H1 (cell line): ENCODE data around the gene GBF1. TPM values are rescaled to one million over a fixed set of nuclear protein-coding genes. Genes with fewer than 3 reads are reported as not detected.

Experiments
- CTCF ChIA-PET: fragments of 300-600 bp; sonication (Branson Sonifier 250); formaldehyde crosslinking; loops from one replicate; lab custom pipeline; 2021; ENCODE audit not compliant: partially characterized antibody; lab: Charles Lee
- POLR2A ChIA-PET: fragments of 300-600 bp; sonication (Branson Sonifier 250); formaldehyde crosslinking; loops from one replicate; lab custom pipeline; 2021; ENCODE audit warnings: inconsistent platforms; ENCODE audit not compliant: partially characterized antibody; lab: Charles Lee
- DNase-seq, 2 experiments: peaks; one replicate each; pipeline versions ENCODE4 v3.0.0 to v3.0.0-alpha.2; 2010 to 2022; ENCODE audit warnings: low spot score in 2 of 2, low read depth in 1 of 2, mixed read lengths in 1 of 2
- FAIRE-seq: peaks from 2 replicates; lab custom pipeline; 2011; peaks lifted over from hg19 to GRCh38; lab: Jason Lieb, UNC
- H2AFZ ChIP-seq: 2 replicates; pipeline ENCODE4 v1.8.1; 2012; ENCODE audit warnings: low read length, inconsistent platforms
- H2AK5ac ChIP-seq: 2 replicates; pipeline ENCODE4 v1.6.1; 2013; ENCODE audit warnings: low read depth, low read length
- H2BK120ac ChIP-seq: replicated peaks from 2 replicates; pipeline ENCODE3; 2013; ENCODE audit warnings: low read depth, low read length, inconsistent platforms
- H2BK12ac ChIP-seq: 2 replicates; pipeline ENCODE4 v1.6.1; 2013; ENCODE audit warnings: low read depth, low read length
- H2BK15ac ChIP-seq: 2 replicates; pipeline ENCODE4 v1.6.1; 2013; ENCODE audit warnings: low read length
- H2BK20ac ChIP-seq: 2 replicates; pipeline ENCODE4 v1.6.1; 2013; ENCODE audit warnings: low read length
- H2BK5ac ChIP-seq: 2 replicates; pipeline ENCODE4 v1.6.1; 2013; ENCODE audit warnings: low read depth, low read length
- H3K14ac ChIP-seq: 2 replicates; pipeline ENCODE4 v1.6.1; 2013; ENCODE audit warnings: inconsistent platforms; ENCODE audit not compliant: insufficient read length
- H3K18ac ChIP-seq: 2 replicates; pipeline ENCODE4 v1.6.1; 2013; ENCODE audit warnings: low read length; ENCODE audit errors: extremely low read depth
- H3K23ac ChIP-seq: 2 replicates; pipeline ENCODE4 v1.6.1; 2013; ENCODE audit warnings: inconsistent platforms; ENCODE audit not compliant: insufficient read length
- H3K23me2 ChIP-seq: 2 replicates; pipeline ENCODE4 v1.6.1; 2013; ENCODE audit warnings: low read depth, low read length
- H3K27ac ChIP-seq: 2 replicates; pipeline ENCODE4 v1.6.1; 2011; ENCODE audit warnings: low read depth, low read length, inconsistent platforms
- H3K27me3 ChIP-seq, 4 experiments: replicated peaks in 1 of 4; 1 replicate in 1 of 4; 2 replicates in 3 of 4; pipeline versions ENCODE4 v1.6.1 to v1.8.1; 2011 to 2013; ENCODE audit warnings: low read length in 3 of 4, mild to moderate bottlenecking in 3 of 4, inconsistent platforms in 2 of 4, mixed read lengths in 2 of 4, moderate library complexity in 1 of 4; ENCODE audit not compliant: control insufficient read depth in 3 of 4, insufficient read depth in 3 of 4; ENCODE audit errors: extremely low read depth in 1 of 4
- H3K36me3 ChIP-seq, 4 experiments: 2 replicates each; pipeline versions ENCODE4 v1.6.1 to v1.8.1; 2011 to 2013; ENCODE audit warnings: mild to moderate bottlenecking in 4 of 4, low read length in 3 of 4, moderate library complexity in 2 of 4, control low read depth in 1 of 4, inconsistent platforms in 1 of 4; ENCODE audit not compliant: insufficient read depth in 4 of 4, control insufficient read depth in 2 of 4
- H3K4ac ChIP-seq: replicated peaks from 2 replicates; pipeline ENCODE3; 2013; ENCODE audit warnings: low read length, low read depth, mixed read lengths, inconsistent platforms; ENCODE audit not compliant: insufficient read length
- H3K4me1 ChIP-seq, 4 experiments: replicated peaks in 1 of 4; 1 replicate in 1 of 4; 2 replicates in 3 of 4; pipeline versions ENCODE4 v1.6.1 to v1.8.1; 2011 to 2013; ENCODE audit warnings: low read length in 3 of 4, inconsistent platforms in 2 of 4, mixed read lengths in 1 of 4; ENCODE audit not compliant: insufficient read depth in 4 of 4, control insufficient read depth in 3 of 4
- H3K4me2 ChIP-seq, 2 experiments: 2 replicates each; pipeline versions ENCODE4 v1.6.1 to v1.8.1; 2011 to 2013; ENCODE audit warnings: low read depth in 2 of 2, low read length in 2 of 2, control low read depth in 1 of 2, inconsistent platforms in 1 of 2, mild to moderate bottlenecking in 1 of 2; ENCODE audit not compliant: insufficient read depth in 1 of 2
- H3K4me3 ChIP-seq, 4 experiments: fragments of 200-600, 300-600 bp in 1 of 4; sonication (generic), shearing (Covaris generic), sonication (Bioruptor Twin) in 1 of 4; 2 replicates each; pipeline versions ENCODE4 v1.5.1 to v1.8.1; 2011 to 2016; ENCODE audit warnings: low read length in 4 of 4, low read depth in 3 of 4, control low read depth in 2 of 4, inconsistent platforms in 2 of 4, mild to moderate bottlenecking in 2 of 4, mixed read lengths in 1 of 4, moderate library complexity in 1 of 4; ENCODE audit not compliant: insufficient read depth in 2 of 4; ENCODE audit errors: extremely low read depth in 1 of 4
- H3K56ac ChIP-seq: replicated peaks from 2 replicates; pipeline ENCODE3; 2013; ENCODE audit warnings: low read depth, mild to moderate bottlenecking, mixed read lengths, low read length, inconsistent platforms; ENCODE audit not compliant: insufficient read length
- H3K79me1 ChIP-seq: 2 replicates; pipeline ENCODE4 v1.6.1; 2013; ENCODE audit warnings: low read depth, low read length, control low read depth
- H3K79me2 ChIP-seq, 2 experiments: 2 replicates each; pipeline versions ENCODE4 v1.6.1 to v1.8.1; 2012 to 2013; ENCODE audit warnings: low read length in 2 of 2, mild to moderate bottlenecking in 2 of 2, inconsistent platforms in 1 of 2; ENCODE audit not compliant: insufficient read depth in 2 of 2, control insufficient read depth in 1 of 2
- H3K9ac ChIP-seq, 4 experiments: replicated peaks in 1 of 4; 1 replicate in 1 of 4; 2 replicates in 3 of 4; pipeline versions ENCODE4 v1.6.1 to v1.8.1; 2011 to 2013; ENCODE audit warnings: low read depth in 3 of 4, low read length in 3 of 4, control low read depth in 2 of 4, mild to moderate bottlenecking in 2 of 4, moderate library complexity in 2 of 4, inconsistent platforms in 1 of 4; ENCODE audit errors: extremely low read depth in 1 of 4
- H3K9me3 ChIP-seq, 2 experiments: 2 replicates each; pipeline versions ENCODE4 v1.6.1 to v1.8.1; 2012 to 2013; ENCODE audit warnings: mild to moderate bottlenecking in 2 of 2, moderate library complexity in 2 of 2, control low read depth in 1 of 2, inconsistent platforms in 1 of 2, low read depth in 1 of 2, low read length in 1 of 2, mixed read lengths in 1 of 2; ENCODE audit not compliant: insufficient read depth in 2 of 2
- H4K20me1 ChIP-seq, 2 experiments: replicated peaks in 1 of 2; 2 replicates each; pipeline versions ENCODE3 to v1.8.1; 2011 to 2013; ENCODE audit warnings: inconsistent platforms in 2 of 2, low read length in 2 of 2, mild to moderate bottlenecking in 1 of 2; ENCODE audit not compliant: insufficient read depth in 2 of 2, control insufficient read depth in 1 of 2
- H4K5ac ChIP-seq: 2 replicates; pipeline ENCODE4 v1.6.1; 2013; ENCODE audit warnings: low read length, low read depth, mixed read lengths, inconsistent platforms; ENCODE audit not compliant: insufficient read length
- H4K8ac ChIP-seq: 2 replicates; pipeline ENCODE4 v1.8.0; 2013; ENCODE audit warnings: mild to moderate bottlenecking, moderate library complexity, low read length, inconsistent platforms; ENCODE audit not compliant: insufficient read depth; ENCODE audit errors: extremely low read depth
- H4K91ac ChIP-seq: replicated peaks from 2 replicates; pipeline ENCODE3; 2013; ENCODE audit warnings: low read length, mixed read lengths, inconsistent platforms; ENCODE audit not compliant: insufficient read length
- ATF3 ChIP-seq: IDR thresholded peaks from 2 replicates; pipeline ENCODE4 v1.6.1; 2011; ENCODE audit warnings: low read depth, mild to moderate bottlenecking, low read length; ENCODE audit not compliant: insufficient read depth
- CHD2 ChIP-seq: IDR thresholded peaks from 2 replicates; pipeline ENCODE4 v1.6.1; 2012; ENCODE audit warnings: low read length, improper control_type of control experiment
- EZH2 ChIP-seq: fragments of 200-600 bp; sonication (generic); IDR thresholded peaks from 2 replicates; pipeline ENCODE4 v1.7.1; 2012; ENCODE audit warnings: low read depth, mild to moderate bottlenecking, moderate library complexity, low read length, inconsistent platforms; ENCODE audit not compliant: severe bottlenecking
- GABPA ChIP-seq: IDR thresholded peaks from 2 replicates; pipeline ENCODE4 v1.6.1; 2011; ENCODE audit warnings: mild to moderate bottlenecking, low read length, moderate library complexity, borderline replicate concordance; ENCODE audit not compliant: insufficient read depth
- SIX5 ChIP-seq: IDR thresholded peaks from 2 replicates; pipeline ENCODE4 v1.6.1; 2011; ENCODE audit warnings: mild to moderate bottlenecking, low read depth, low read length
- WGBS, 2 experiments: shearing (Covaris generic) in 1 of 2; methylation state at CpG; one replicate each; pipeline versions ENCODE4 v1.1.6 to v1.1.7; 2013 to 2015; ENCODE audit warnings: low lambda C conversion rate in 2 of 2, mixed read lengths in 2 of 2, inconsistent platforms in 1 of 2, low coverage in 1 of 2, missing lambda C conversion rate in 1 of 2; ENCODE audit not compliant: insufficient replicate concordance in 2 of 2, insufficient coverage in 1 of 2, insufficient read length in 1 of 2; ENCODE audit errors: extremely low coverage in 1 of 2, missing lambda C conversion rate in 1 of 2; 5-methylcytosine and 5-hydroxymethylcytosine counted together
- polyA plus RNA-seq, 7 experiments: library from polyadenylated mRNA; depleted of rRNA in 3 of 7; stranded (reverse) in 5 of 7; unstranded in 2 of 7; fragments of >200 nt in 5 of 7; fragments of 200-250 nt in 2 of 7; gene quantifications; 1 replicate in 5 of 7; 2 replicates in 1 of 7; 4 replicates in 1 of 7; pipeline versions ENCODE4 v1.2.1 to v1.2.3, GENCODE V29; 2011 to 2013; ENCODE audit warnings: missing spikeins in 2 of 7, mixed read lengths in 2 of 7
- total RNA-seq: library from RNA; stranded (reverse); fragmentation: NEBNext Ultra II Directional; extraction: Animal tissue kit (Norgen Biotek cat#: 25700); gene quantifications from 2 replicates; pipeline ENCODE4 v1.2.1, GENCODE V29; 2021

The GBF1 gene
- total and polyA plus RNA-seq, 2 of the 8 experiments (the other 6 are each of a cell fraction or from before 2014, with no cell fraction given), result 11.0 to 25.5 TPM

DNA sequence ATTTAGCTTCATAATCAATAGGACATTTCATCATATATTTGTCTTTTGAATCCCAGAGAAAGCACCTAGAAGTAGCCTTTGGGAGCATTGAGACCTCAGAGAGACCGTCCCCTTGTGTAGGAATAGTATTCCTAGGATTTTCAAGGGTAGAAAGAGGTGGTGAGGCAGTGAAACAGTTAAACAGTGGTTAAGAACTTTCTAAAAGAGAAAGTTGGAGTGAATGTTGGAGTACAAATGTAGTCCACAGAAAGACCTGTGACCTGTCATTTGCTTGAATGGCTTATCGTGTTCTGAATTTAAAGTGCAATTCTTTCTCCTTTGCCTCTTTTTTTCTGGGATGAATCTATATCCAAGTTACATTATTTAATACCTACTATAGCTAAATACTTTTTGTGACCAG lies 30.0 kb downstream of the GBF1 start:
- WGBS, 2 experiments, result 97% methylated on average over 2 of the region's 2 CpGs; no CpG with 5 or more reads in 1 of the 2 experiments
- Histone ChIP-seq H3K27me3 (no peaks in the 10 kb centered on the region), H4K91ac (no peak overlapping the region), H2BK15ac (no peak overlapping the region), H3K79me2 (no peaks in the 10 kb centered on the region), H3K14ac (no peak overlapping the region), H3K4me3 (no peak overlapping the region), H3K79me1 (no peaks in the 10 kb centered on the region), H3K4me2 (no peak overlapping the region), H2BK5ac (no peak overlapping the region), H4K5ac (no peak overlapping the region), H3K9me3 (no peaks in the 10 kb centered on the region), H3K4me1 (no peaks in the 10 kb centered on the region), H2BK12ac (no peak overlapping the region), H3K56ac (no peak overlapping the region), H3K27ac (no peak overlapping the region), H3K4ac (no peak overlapping the region), H4K8ac (no peak overlapping the region), H3K9ac (no peak overlapping the region), H3K36me3 (no peaks in the 10 kb centered on the region), H2AFZ (no peak overlapping the region), H3K18ac (no peak overlapping the region), H2BK120ac (no peak overlapping the region), H2BK20ac (no peak overlapping the region), H3K23me2 (no peaks in the 10 kb centered on the region), H2AK5ac (no peak overlapping the region), H4K20me1 (no peaks in the 10 kb centered on the region), H3K23ac (no peak overlapping the region)
- DNase-seq (no peak), FAIRE-seq (no peak)
- CTCF ChIA-PET, result interaction anchor here (0.7 to 1.4 kb wide), 6 partner anchors 9 to 345 kb away, joined by 3 to 4 read pairs (median 4); no protein-coding TSS in a partner anchor
- POLR2A ChIA-PET, result no interaction called here
- TF ChIP-seq SIX5 (no peak), EZH2 (no peak), CHD2 (no peak), GABPA (no peak), ATF3 (no peak)
